ENCODE measurements around the gene CMIP. TPM values are rescaled to one million over a fixed set of nuclear protein-coding genes. Genes with fewer than 3 reads are reported as not detected.
"Not testable (repeated sequence)": the region's sequence is repeated elsewhere in the genome, so short reads cannot be mapped to it uniquely, and the experiment has no call there.

Gene CMIP
- total RNA-seq, 1 donor from 2014 or later: 10.5 TPM

- no peak for ATAC-seq
Observed at GRCh38 chr16:81732699-81733098, 288.1 kb downstream of the CMIP start.

GRCh38 chr16:81733295-81733694 is 288.7 kb downstream of the CMIP start:
- intact Hi-C loops (cut with DNase I): loop anchor here (10.0 kb wide), 2 partner anchors 528 to 728 kb away; partner anchors contain the start of genes CENPN and CMC2
- no peak for ATAC-seq
- no peak for DNase-seq (ENCODE audit: missing footprints)

More at GRCh38 chr16:81732699-81733098, 288.1 kb downstream of the CMIP start:
- DNase-seq (ENCODE audit: missing footprints): no peak
- intact Hi-C loops (cut with DNase I): loop anchor here (10.0 kb wide), 2 partner anchors 528 to 728 kb away; partner anchors contain the start of genes CENPN and CMC2

- no peak for ATAC-seq
- intact Hi-C loops (cut with DNase I): loop anchor here (5.0 to 10.0 kb wide), 3 partner anchors 333 to 730 kb away; partner anchors contain the start of genes CENPN and CMC2
Observed at GRCh38 chr16:81734632-81735434, 290.2 kb downstream of the CMIP start.

GRCh38 chr16:81737885-81738536 is 293.4 kb downstream of the CMIP start:
- intact Hi-C loops (cut with DNase I): loop anchor here (1.0 to 10.0 kb wide), 4 partner anchors 336 to 733 kb away; partner anchors contain the start of genes ATMIN, CENPN and CMC2
- ATAC-seq (peak; percentile 88), DNase-seq (ENCODE audit: missing footprints) (peak; percentile 81)

More at GRCh38 chr16:81734632-81735434, 290.2 kb downstream of the CMIP start:
- no peak for DNase-seq (ENCODE audit: missing footprints)

GRCh38 chr16:81738783-81739496 is 294.3 kb downstream of the CMIP start:
- intact Hi-C loops (cut with DNase I): loop anchor here (1.0 to 10.0 kb wide), 4 partner anchors 337 to 734 kb away; partner anchors contain the start of genes ATMIN, CENPN and CMC2

GRCh38 chr16:81739503-81739902 is 294.9 kb downstream of the CMIP start:
- no peak for DNase-seq (ENCODE audit: missing footprints)

More at GRCh38 chr16:81738783-81739496, 294.3 kb downstream of the CMIP start:
- peak; percentile 92 for DNase-seq (ENCODE audit: missing footprints)
- peak; percentile 58 for ATAC-seq

GRCh38 chr16:81740169-81740568 is 295.6 kb downstream of the CMIP start:
- intact Hi-C loops (cut with DNase I): no loop called here
- no peak for ATAC-seq

More at GRCh38 chr16:81739503-81739902, 294.9 kb downstream of the CMIP start:
- intact Hi-C loops (cut with DNase I): loop anchor here (5.0 to 10.0 kb wide), 3 partner anchors 337 to 735 kb away; partner anchors contain the start of genes CENPN and CMC2
- no peak for ATAC-seq

GRCh38 chr16:81741430-81741770 is 296.8 kb downstream of the CMIP start:
- intact Hi-C loops (cut with DNase I); DNase-seq (ENCODE audit: missing footprints); ATAC-seq: not testable (repeated sequence)

More at GRCh38 chr16:81740169-81740568, 295.6 kb downstream of the CMIP start:
- DNase-seq (ENCODE audit: missing footprints): no peak

- DNase-seq (ENCODE audit: missing footprints): no peak
- no peak for ATAC-seq
- intact Hi-C loops (cut with DNase I): no loop called here
Observed at GRCh38 chr16:81744385-81744784, 299.8 kb downstream of the CMIP start.

- DNase-seq (ENCODE audit: missing footprints): no peak
- intact Hi-C loops (cut with DNase I): no loop called here
Observed at GRCh38 chr16:81744911-81745310, 300.3 kb downstream of the CMIP start.

GRCh38 chr16:81745704-81746558 is 301.3 kb downstream of the CMIP start:
- DNase-seq (ENCODE audit: missing footprints) (peak; percentile 91), ATAC-seq (peak; percentile 85)
- intact Hi-C loops (cut with DNase I): no loop called here

More at GRCh38 chr16:81744911-81745310, 300.3 kb downstream of the CMIP start:
- no peak for ATAC-seq

GRCh38 chr16:81746566-81746965 is 302.0 kb downstream of the CMIP start:
- ATAC-seq: no peak
- DNase-seq (ENCODE audit: missing footprints): no peak
- intact Hi-C loops (cut with DNase I): no loop called here

GRCh38 chr16:81748476-81749198 is 304.0 kb downstream of the CMIP start:
- intact Hi-C loops (cut with DNase I): no loop called here
- DNase-seq (ENCODE audit: missing footprints) (no peak), ATAC-seq (no peak)

- intact Hi-C loops (cut with DNase I): no loop called here
- DNase-seq (ENCODE audit: missing footprints) (peak; percentile 92), ATAC-seq (peak; percentile 88)
Observed at GRCh38 chr16:81752225-81752875, 307.7 kb downstream of the CMIP start.

GRCh38 chr16:81752876-81753227 is 308.2 kb downstream of the CMIP start:
- ATAC-seq: peak; percentile 4
- DNase-seq (ENCODE audit: missing footprints): no peak
- intact Hi-C loops (cut with DNase I): no loop called here

GRCh38 chr16:81754858-81755257 is 310.2 kb downstream of the CMIP start:
- intact Hi-C loops (cut with DNase I): no loop called here
- DNase-seq (ENCODE audit: missing footprints): no peak
- no peak for ATAC-seq

Data from Right ventricle myocardium inferior (tissue), 1 donor.